Duodenal mucosa (tissue), 2 donors: Measurements from ENCODE around the gene HMGA1.
A peak's percentile ranks its signal among the peaks of the same experiment; 100 is the strongest.
"Not testable (repeated sequence)": the region's sequence is repeated elsewhere in the genome, so short reads cannot be mapped to it uniquely, and the experiment has no call there.

Source experiments
- H3K27ac ChIP-seq: one replicate; pipeline ENCODE4 v1.7.0; 2013; ENCODE audit warnings: low read depth, low read length
- H3K27me3 ChIP-seq, 2 donors: one replicate each; pipeline ENCODE4 v1.7.0; 2013; ENCODE audit warnings: low read length in 2 of 2, control low read depth in 1 of 2; ENCODE audit not compliant: insufficient read depth in 2 of 2, control insufficient read depth in 1 of 2
- H3K36me3 ChIP-seq, 2 donors: one replicate each; pipeline ENCODE4 v1.7.0; 2013; ENCODE audit warnings: low read length in 2 of 2, control low read depth in 1 of 2; ENCODE audit not compliant: insufficient read depth in 2 of 2, control insufficient read depth in 1 of 2
- H3K4me1 ChIP-seq, 2 donors: one replicate each; pipeline ENCODE4 v1.7.0; 2013; ENCODE audit warnings: low read length in 2 of 2, control low read depth in 1 of 2; ENCODE audit not compliant: insufficient read depth in 2 of 2, control insufficient read depth in 1 of 2
- H3K4me3 ChIP-seq, 2 donors: one replicate each; pipeline ENCODE4 v1.7.0; 2013; ENCODE audit warnings: low read length in 2 of 2, low read depth in 1 of 2
- H3K9ac ChIP-seq, 2 donors: one replicate each; pipeline ENCODE4 v1.7.0; 2013; ENCODE audit warnings: low read length in 2 of 2, low read depth in 1 of 2
- H3K9me3 ChIP-seq, 2 donors: one replicate each; pipeline ENCODE4 v1.7.0; 2013; ENCODE audit warnings: low read length in 2 of 2, control low read depth in 1 of 2; ENCODE audit not compliant: control insufficient read depth in 1 of 2

The HMGA1 gene

DNA sequence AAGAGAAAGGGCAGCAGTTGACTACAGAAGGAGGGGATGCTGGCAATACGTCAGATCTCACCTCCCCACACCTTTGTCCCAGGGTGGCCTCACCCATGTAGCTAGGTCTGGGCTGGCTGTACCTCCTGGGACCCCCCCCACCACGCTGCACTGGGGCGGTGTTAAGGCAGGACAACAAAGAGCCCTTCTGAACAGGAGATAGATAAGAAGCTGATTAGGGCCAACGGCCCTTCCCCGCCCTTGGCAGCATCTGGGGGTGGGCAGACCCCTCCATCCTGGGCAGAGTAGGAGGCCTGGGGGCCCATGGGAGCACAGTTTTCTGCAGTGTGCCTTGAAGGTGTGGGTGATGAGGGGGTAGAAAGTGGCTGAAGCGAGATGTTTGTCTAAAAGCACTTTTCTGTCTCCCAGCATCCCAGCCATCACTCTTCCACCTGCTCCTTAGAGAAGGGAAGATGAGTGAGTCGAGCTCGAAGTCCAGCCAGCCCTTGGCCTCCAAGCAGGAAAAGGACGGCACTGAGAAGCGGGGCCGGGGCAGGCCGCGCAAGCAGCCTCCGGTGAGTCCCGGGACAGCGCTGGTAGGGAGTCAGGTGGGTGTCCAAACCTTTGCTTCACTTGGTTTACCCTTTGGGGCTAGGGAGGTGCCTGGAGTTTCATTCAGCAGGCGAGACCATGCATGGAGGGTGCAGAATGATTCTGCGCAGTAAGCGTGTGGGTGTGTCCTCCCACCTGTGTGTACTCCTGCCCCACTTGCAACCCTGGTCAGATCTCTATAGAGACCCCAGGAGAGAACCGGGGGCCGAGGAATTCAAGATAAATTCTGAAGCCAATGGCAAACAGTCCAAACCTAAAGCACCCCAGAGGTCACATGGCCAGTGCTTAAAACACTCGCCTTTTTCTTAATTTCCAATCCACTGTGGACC is 3.9 kb downstream of the HMGA1 start:
- Histone ChIP-seq H3K36me3 (peaks cover 26 to 32% of the 10 kb centered on the region in 2 donors), H3K9ac (peak overlapping the region in 1 of 2 donors; percentile 45), H3K4me3 (no peak overlapping the region), H3K27ac (no peak overlapping the region), H3K9me3 (no peaks in the 10 kb centered on the region), H3K4me1 (peaks cover 35 to 41% of the 10 kb centered on the region in 2 donors), H3K27me3 (no peaks in the 10 kb centered on the region)

DNA sequence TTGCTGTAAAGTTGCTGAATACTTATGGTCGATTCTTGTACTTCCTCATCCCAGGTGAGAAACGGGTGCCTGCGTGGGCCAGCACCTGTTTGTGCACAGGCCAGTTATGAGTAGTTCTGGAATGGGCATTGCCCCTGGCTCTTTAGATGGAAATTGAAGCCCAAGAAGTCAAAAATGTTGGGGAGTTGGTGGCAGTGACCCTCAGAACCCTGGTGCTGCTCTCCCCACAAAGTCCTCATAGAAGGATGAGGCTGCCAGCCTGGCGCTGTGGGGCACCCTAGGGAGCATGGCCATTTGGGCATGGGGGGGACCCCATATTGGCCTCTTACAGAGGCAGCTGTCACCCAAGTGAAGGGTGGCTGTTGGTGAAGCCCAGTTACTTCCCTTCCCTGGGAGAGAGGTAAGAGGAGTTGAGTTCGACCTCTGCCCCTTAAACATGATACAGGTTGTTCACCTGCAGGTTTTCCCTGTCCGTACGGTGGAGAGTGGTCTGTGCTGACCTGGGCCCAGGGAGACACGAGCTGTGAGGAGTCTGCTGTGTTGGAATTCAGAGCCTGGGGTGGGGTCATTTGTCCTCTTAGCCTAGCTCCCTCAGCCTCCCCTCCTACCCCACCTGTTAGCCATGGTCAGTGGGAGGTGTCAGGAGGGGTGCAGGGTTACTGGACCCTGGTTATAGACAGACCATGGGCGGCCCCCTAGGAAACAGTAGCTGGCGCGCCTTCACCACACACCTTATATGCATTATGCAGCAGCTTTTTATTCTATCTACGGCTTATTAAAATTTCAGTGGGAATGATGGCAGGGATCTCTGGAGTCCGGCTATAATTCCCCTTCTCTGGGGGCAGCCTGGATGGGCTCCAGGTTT is 4.9 kb downstream of the HMGA1 start:
- Histone ChIP-seq H3K36me3 (peaks cover 26 to 37% of the 10 kb centered on the region in 2 donors), H3K27me3 (no peaks in the 10 kb centered on the region), H3K4me1 (peaks cover 28 to 37% of the 10 kb centered on the region in 2 donors), H3K9me3 (no peaks in the 10 kb centered on the region), H3K9ac (no peak overlapping the region), H3K27ac (no peak overlapping the region), H3K4me3 (no peak overlapping the region)

DNA sequence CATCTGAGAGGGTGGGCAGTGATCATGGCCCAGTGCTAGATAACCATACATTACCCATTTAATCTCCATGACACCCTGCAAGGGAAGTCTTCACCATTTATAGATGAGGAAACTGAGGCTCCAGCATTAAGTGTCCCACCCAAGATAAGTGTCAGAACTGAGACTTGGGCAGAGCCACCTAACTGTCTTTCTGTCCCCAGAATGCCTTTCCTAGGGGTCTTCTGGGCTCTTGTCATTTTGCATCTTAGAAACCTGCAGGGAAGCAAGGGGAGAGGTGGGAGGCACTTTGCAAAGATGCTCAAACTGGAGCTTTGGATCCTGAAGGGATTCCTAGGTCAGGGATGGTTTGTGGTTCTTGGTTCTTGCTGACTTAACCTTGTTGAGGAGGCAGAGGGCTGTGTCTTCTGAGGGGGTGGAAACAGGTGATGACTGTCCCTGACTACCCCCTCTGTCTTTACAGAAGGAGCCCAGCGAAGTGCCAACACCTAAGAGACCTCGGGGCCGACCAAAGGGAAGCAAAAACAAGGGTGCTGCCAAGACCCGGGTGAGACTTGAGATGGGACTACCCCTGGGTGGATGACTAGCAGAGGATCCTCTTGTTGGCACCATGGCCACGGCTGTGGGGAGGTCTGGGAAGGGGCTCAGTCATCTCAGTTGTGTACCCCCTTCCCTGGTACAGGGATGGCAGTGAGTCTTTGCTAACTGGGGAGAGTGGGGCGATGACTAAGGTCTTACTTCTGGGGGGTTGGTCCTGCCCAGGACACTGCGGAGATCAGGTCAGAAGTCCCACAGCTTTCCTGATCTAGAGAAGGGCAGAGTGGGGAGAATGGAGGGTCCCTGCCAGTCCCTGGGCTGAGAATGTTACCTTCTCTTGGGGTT is 5.8 kb downstream of the HMGA1 start:
- Histone ChIP-seq H3K27me3 (no peaks in the 10 kb centered on the region), H3K9me3 (no peaks in the 10 kb centered on the region), H3K4me3 (no peak overlapping the region), H3K36me3 (peaks cover 26 to 38% of the 10 kb centered on the region in 2 donors), H3K27ac (no peak overlapping the region), H3K4me1 (peaks cover 28 to 42% of the 10 kb centered on the region in 2 donors), H3K9ac (no peak overlapping the region)

DNA sequence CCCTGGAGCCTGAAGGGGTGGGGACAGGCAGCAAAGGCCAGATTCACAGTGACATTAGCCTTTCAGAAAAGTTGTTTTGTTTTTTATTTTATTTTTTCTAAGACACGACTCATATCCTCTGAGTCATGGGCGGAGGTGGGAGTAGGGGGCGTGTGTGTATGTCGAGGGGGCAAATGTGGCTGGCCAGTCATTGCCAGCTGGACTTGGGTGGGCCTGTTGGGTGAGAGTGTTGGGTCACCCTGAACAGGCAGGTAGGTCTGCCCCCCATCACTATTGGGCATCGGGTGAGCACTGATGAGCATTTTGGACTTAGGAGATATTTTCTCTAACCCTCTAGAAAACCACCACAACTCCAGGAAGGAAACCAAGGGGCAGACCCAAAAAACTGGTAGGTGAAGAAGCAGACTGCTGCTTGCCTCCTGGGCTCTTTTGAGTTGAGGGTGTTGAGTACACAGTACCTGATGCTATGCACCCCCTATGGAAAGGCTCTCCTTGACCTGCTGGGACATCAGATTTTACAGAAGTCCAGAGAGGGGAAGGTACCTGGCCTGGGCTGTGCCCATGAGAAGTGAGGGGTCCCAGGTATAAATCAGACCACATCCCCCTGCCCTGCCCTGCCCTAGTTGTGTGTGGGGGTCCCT is 6.6 kb downstream of the HMGA1 start:
- peaks cover 26 to 38% of the 10 kb centered on the region in 2 donors for H3K36me3 ChIP-seq
- H3K4me1 ChIP-seq, result peaks cover 33 to 49% of the 10 kb centered on the region in 2 donors
- H3K9me3 ChIP-seq, result no peaks in the 10 kb centered on the region
- no peaks in the 10 kb centered on the region for H3K27me3 ChIP-seq
- H3K4me3 ChIP-seq, result no peak overlapping the region
- H3K27ac ChIP-seq, result no peak overlapping the region
- H3K9ac ChIP-seq, result no peak overlapping the region

DNA sequence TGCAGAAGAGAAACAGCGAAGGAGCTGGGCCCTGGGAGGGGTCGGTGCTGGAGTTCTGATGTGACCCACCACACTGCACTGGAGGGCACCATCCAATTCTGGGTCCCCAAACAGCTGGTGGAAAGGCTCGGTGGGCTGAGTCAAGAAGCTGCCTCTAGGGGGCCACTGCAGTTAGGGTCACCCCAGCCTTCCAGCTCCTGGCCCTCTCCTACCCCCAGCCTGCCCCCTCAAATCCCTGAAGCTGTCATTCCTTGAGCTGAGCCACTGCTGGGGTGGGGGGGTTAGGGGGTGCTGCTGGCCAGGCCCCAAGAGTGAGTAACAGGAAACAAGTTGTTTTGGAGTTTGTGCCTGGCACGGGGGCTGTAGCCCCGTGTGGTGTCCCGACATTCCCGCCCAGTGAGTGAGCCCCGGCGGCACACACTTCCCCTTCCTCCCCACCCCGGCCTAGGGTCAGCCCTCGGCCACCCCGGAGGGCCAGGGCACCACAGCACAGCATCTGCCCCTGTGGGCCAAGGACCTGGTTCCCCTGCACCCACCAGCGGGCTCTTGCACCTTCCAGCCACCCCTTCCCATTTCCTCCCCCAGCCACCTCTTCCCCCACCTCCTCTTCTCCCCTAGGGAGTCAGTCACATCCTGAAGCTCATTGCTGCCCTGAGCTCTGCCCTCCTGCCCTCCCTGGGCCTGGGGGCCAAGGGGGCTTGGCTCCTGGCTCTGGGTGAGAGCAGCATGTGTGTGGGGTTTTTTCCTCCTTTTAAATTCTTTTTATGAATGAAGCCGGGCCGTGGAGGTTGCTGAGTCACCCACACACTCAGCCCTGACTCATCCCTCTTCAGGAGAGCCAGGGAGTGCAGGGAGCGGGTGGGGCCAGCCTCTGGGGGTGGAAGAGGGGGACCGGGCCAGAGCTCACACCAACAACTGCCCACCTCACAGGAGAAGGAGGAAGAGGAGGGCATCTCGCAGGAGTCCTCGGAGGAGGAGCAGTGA is 7.5 kb downstream of the HMGA1 start:
- Histone ChIP-seq H3K4me1 (peaks cover 26 to 43% of the 10 kb centered on the region in 2 donors), H3K36me3 (peaks cover 26 to 38% of the 10 kb centered on the region in 2 donors), H3K9me3 (no peaks in the 10 kb centered on the region), H3K4me3 (no peak overlapping the region), H3K9ac (no peak overlapping the region), H3K27ac (no peak overlapping the region), H3K27me3 (no peaks in the 10 kb centered on the region)

DNA sequence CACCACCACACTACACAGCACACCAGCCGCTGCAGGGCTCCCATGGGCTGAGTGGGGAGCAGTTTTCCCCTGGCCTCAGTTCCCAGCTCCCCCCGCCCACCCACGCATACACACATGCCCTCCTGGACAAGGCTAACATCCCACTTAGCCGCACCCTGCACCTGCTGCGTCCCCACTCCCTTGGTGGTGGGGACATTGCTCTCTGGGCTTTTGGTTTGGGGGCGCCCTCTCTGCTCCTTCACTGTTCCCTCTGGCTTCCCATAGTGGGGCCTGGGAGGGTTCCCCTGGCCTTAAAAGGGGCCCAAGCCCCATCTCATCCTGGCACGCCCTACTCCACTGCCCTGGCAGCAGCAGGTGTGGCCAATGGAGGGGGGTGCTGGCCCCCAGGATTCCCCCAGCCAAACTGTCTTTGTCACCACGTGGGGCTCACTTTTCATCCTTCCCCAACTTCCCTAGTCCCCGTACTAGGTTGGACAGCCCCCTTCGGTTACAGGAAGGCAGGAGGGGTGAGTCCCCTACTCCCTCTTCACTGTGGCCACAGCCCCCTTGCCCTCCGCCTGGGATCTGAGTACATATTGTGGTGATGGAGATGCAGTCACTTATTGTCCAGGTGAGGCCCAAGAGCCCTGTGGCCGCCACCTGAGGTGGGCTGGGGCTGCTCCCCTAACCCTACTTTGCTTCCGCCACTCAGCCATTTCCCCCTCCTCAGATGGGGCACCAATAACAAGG is 8.5 kb downstream of the HMGA1 start:
- not testable (repeated sequence) for H3K27me3 ChIP-seq, H3K4me3 ChIP-seq, H3K9me3 ChIP-seq, H3K27ac ChIP-seq, H3K9ac ChIP-seq
- peaks cover 16 to 44% of the 10 kb centered on the region in 2 donors for H3K4me1 ChIP-seq
- peaks cover 26 to 38% of the 10 kb centered on the region in 2 donors for H3K36me3 ChIP-seq

DNA sequence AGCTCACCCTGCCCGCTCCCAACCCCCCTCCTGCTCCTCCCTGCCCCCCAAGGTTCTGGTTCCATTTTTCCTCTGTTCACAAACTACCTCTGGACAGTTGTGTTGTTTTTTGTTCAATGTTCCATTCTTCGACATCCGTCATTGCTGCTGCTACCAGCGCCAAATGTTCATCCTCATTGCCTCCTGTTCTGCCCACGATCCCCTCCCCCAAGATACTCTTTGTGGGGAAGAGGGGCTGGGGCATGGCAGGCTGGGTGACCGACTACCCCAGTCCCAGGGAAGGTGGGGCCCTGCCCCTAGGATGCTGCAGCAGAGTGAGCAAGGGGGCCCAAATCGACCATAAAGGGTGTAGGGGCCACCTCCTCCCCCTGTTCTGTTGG is 9.1 kb downstream of the HMGA1 start:
- H3K4me3 ChIP-seq, H3K27ac ChIP-seq, H3K27me3 ChIP-seq, H3K9ac ChIP-seq, H3K9me3 ChIP-seq: not testable (repeated sequence)
- Histone ChIP-seq H3K36me3 (peaks cover 26 to 37% of the 10 kb centered on the region in 2 donors), H3K4me1 (peaks cover 14 to 38% of the 10 kb centered on the region in 2 donors)

DNA sequence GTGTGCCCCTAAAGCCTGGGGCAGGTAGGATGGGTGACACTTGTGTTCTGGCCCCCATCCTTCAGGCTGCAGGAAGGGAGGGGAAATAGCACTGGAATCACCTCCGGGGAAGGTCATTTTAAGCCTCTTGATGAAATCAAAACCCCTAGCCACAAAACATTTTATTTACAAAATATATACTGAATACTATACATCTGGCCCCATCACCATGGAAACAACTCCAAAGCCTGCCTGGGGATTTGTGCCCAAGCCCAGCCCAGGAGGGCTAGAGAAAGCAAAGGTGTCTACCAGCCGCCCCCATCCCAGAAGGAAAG is 9.5 kb downstream of the HMGA1 start:
- Histone ChIP-seq H3K27me3 (no peaks in the 10 kb centered on the region), H3K27ac (no peak overlapping the region), H3K4me1 (peaks cover 14 to 36% of the 10 kb centered on the region in 2 donors), H3K9me3 (no peaks in the 10 kb centered on the region), H3K4me3 (no peak overlapping the region), H3K36me3 (peaks cover 22 to 33% of the 10 kb centered on the region in 2 donors), H3K9ac (no peak overlapping the region)
